HepG2 (cell line): ENCODE data around the gene RELL1. TPM values are rescaled to one million over a fixed set of nuclear protein-coding genes. Genes with fewer than 3 reads are reported as not detected.
A peak's percentile ranks its signal among the peaks of the same experiment; 100 is the strongest.

Experiments used
- ARHGAP35 ChIP-seq: sonication (generic); formaldehyde crosslinking; IDR thresholded peaks from 2 replicates; pipeline ENCODE4 v1.9.0; 2022; ENCODE audit warnings: mild to moderate bottlenecking, inconsistent platforms, moderate library complexity, missing genetic modification reagents, borderline replicate concordance
- ATF4 ChIP-seq, 2 experiments: fragments of 450-650 bp in 1 of 2; sonication (generic) in 1 of 2; formaldehyde crosslinking; IDR thresholded peaks; 2 replicates each; pipeline versions ENCODE4 v1.5.0 to v1.8.0; 2020 to 2022; ENCODE audit warnings: mild to moderate bottlenecking in 1 of 2, missing genetic modification reagents in 1 of 2
- ATRX ChIP-seq: sonication (generic); formaldehyde crosslinking; IDR thresholded peaks from 2 replicates; pipeline ENCODE4 v1.4.0; 2020; ENCODE audit warnings: missing genetic modification reagents, borderline replicate concordance
- BRD4 ChIP-seq: sonication (generic); formaldehyde crosslinking; IDR thresholded peaks from 2 replicates; pipeline ENCODE4 v1.4.0; 2020; ENCODE audit warnings: missing genetic modification reagents
- CHD4 ChIP-seq: fragments of 200-600 bp; sonication (generic); IDR thresholded peaks from 2 replicates; pipeline ENCODE4 v1.7.0; 2017; ENCODE audit warnings: mild to moderate bottlenecking, low read length, borderline replicate concordance
- CSRNP1 ChIP-seq: sonication (generic); formaldehyde crosslinking; IDR thresholded peaks from 2 replicates; pipeline ENCODE4 v1.8.1; 2023; ENCODE audit warnings: mild to moderate bottlenecking, missing genetic modification reagents
- E2F5 ChIP-seq: sonication (generic); formaldehyde crosslinking; conservative IDR thresholded peaks from 2 replicates; pipeline ENCODE4 v1.4.0; 2020; ENCODE audit warnings: missing genetic modification reagents
- GATA4 ChIP-seq: sonication (generic); IDR thresholded peaks from 2 replicates; pipeline ENCODE4 v1.6.1; 2016; ENCODE audit warnings: antibody characterized with exemption, low read depth, borderline replicate concordance
- HES4 ChIP-seq: sonication (generic); formaldehyde crosslinking; IDR thresholded peaks from 2 replicates; pipeline ENCODE4 v1.9.0; 2021; ENCODE audit warnings: mild to moderate bottlenecking, missing genetic modification reagents, borderline replicate concordance
- MBNL3 ChIP-seq: fragments of 250-450 bp; sonication (Bioruptor Pico); conservative IDR thresholded peaks from 2 replicates; pipeline ENCODE4 v1.8.0; 2022; ENCODE audit warnings: mild to moderate bottlenecking, inconsistent platforms
- NFKBIZ ChIP-seq: IDR thresholded peaks from 2 replicates; pipeline ENCODE4 v1.6.1; 2018; ENCODE audit warnings: missing genetic modification reagents, missing compliant biosample characterization
- ZNF121 ChIP-seq: sonication (generic); formaldehyde crosslinking; IDR thresholded peaks from 2 replicates; pipeline ENCODE4 v1.5.0; 2020; ENCODE audit warnings: mild to moderate bottlenecking, missing genetic modification reagents
- ZNF260 ChIP-seq: sonication (generic); formaldehyde crosslinking; IDR thresholded peaks from 2 replicates; pipeline ENCODE4 v1.4.0; 2020; ENCODE audit warnings: missing genetic modification reagents, low read depth, mild to moderate bottlenecking, borderline replicate concordance
- ZNF281 ChIP-seq: sonication (generic); formaldehyde crosslinking; IDR thresholded peaks from 2 replicates; pipeline ENCODE4 v1.4.0; 2020; ENCODE audit warnings: missing genetic modification reagents, borderline replicate concordance
- ZNF563 ChIP-seq: sonication (generic); formaldehyde crosslinking; IDR thresholded peaks from 2 replicates; pipeline ENCODE4 v1.8.0; 2022; ENCODE audit warnings: mild to moderate bottlenecking, moderate library complexity, missing genetic modification reagents
- ZNF605 ChIP-seq: sonication (generic); formaldehyde crosslinking; IDR thresholded peaks from 2 replicates; pipeline ENCODE4 v1.8.0; 2022; ENCODE audit warnings: mild to moderate bottlenecking, missing genetic modification reagents
- ZNF703 ChIP-seq: sonication (generic); formaldehyde crosslinking; IDR thresholded peaks from 2 replicates; pipeline ENCODE4 v1.5.1; 2020; ENCODE audit warnings: missing genetic modification reagents, mild to moderate bottlenecking, moderate library complexity, borderline replicate concordance
- ZNF776 ChIP-seq: sonication (generic); formaldehyde crosslinking; IDR thresholded peaks from 2 replicates; pipeline ENCODE4 v1.4.0; 2020; ENCODE audit warnings: mild to moderate bottlenecking, missing genetic modification reagents
- ZSCAN5A ChIP-seq: sonication (generic); formaldehyde crosslinking; IDR thresholded peaks from 2 replicates; pipeline ENCODE4 v1.8.0; 2022; ENCODE audit warnings: mild to moderate bottlenecking, missing genetic modification reagents, borderline replicate concordance
- polyA plus RNA-seq, 8 experiments: library from polyadenylated mRNA; depleted of rRNA in 3 of 8; stranded (reverse) in 7 of 8; unstranded in 1 of 8; fragments of >200 nt; fragmentation: Illumina TruSeq in 4 of 8; extraction: Trizol in 4 of 8; gene quantifications; 2 replicates each; pipeline versions ENCODE4 v1.2.1 to v1.2.3, GENCODE V29; 2011 to 2016; ENCODE audit warnings: low read depth in 4 of 8, missing spikeins in 1 of 8, mixed read lengths in 1 of 8; ENCODE audit not compliant: insufficient read depth in 1 of 8
- total RNA-seq, 5 experiments: library from RNA; depleted of rRNA; stranded (reverse); fragments of >200 nt; fragmentation: Illumina TruSeq; extraction: Trizol; gene quantifications; 2 replicates each; pipeline ENCODE4 v1.2.3, GENCODE V29; 2016; ENCODE audit warnings: low read depth in 1 of 5

Gene RELL1
- total and polyA plus RNA-seq, 2 of the 13 experiments (the other 11 are each of a cell fraction or from before 2014, with no cell fraction given): 8.4 to 58.4 TPM

GRCh38 chr4:37685823-37686372 is 278 bp downstream of the RELL1 start (continued):
- TF ChIP-seq ZNF281 (no peak), NFKBIZ (CRISPR knock-in tag) (peak; percentile 27; the same call in 1 of the 2 replicates), ZNF776 (peak; percentile 70), CSRNP1 (CRISPR knock-in tag) (no peak; the same call in 1 of the 2 replicates), ARHGAP35 (CRISPR knock-in tag) (no peak), BRD4 (peak; percentile 43; the same call in 1 of the 2 replicates), ZNF121 (CRISPR knock-in tag) (no peak), ATF4 (CRISPR knock-in tag; IDR thresholded peaks at IDR 0.05) (no peak), ZNF703 (CRISPR knock-in tag) (no peak), ZNF260 (CRISPR knock-in tag) (no peak), ZNF563 (CRISPR knock-in tag) (peak; percentile 61; the same call in 1 of the 2 replicates), HES4 (CRISPR knock-in tag) (0 out of 2 replicates have a peak, but pooled peaks have one; percentile 14), ATRX (CRISPR knock-in tag) (no peak), E2F5 (CRISPR knock-in tag) (no peak), CHD4 (no peak), ZNF605 (CRISPR knock-in tag) (no peak; the same call in 1 of the 2 replicates), ZSCAN5A (CRISPR knock-in tag) (0 out of 2 replicates have a peak, but pooled peaks have one; percentile 39), GATA4 (0 out of 2 replicates have a peak, but pooled peaks have one; percentile 39), MBNL3 (CRISPR knock-in tag) (no peak)
